Motor neuron (in vitro differentiated cells): ENCODE results near the gene METTL26. TPM values are rescaled to one million over a fixed set of nuclear protein-coding genes. Genes with fewer than 3 reads are reported as not detected.
A peak's percentile ranks its signal among the peaks of the same experiment; 100 is the strongest.

Experiments
- ATAC-seq, 8 experiments: fragments of 200-7000 bp; cut with Tn5 transposase; replicated peaks in 6 of 8; 2 replicates each; pipeline ENCODE4 v1.8.0; 2021; ENCODE audit warnings: mild to moderate bottlenecking in 8 of 8, moderate library complexity in 8 of 8
- H3K27ac ChIP-seq, 2 donors: fragments of 250-450 bp; sonication (Bioruptor Pico); 2 replicates each; pipeline ENCODE4 v1.9.0; 2021; ENCODE audit warnings: antibody characterized with exemption in 2 of 2, mild to moderate bottlenecking in 2 of 2, moderate library complexity in 1 of 2
- H3K4me1 ChIP-seq, 2 donors: fragments of 250-450 bp; sonication (Bioruptor Pico); replicated peaks in 1 of 2; 2 replicates each; pipeline ENCODE4 v1.6.1; 2021; ENCODE audit warnings: antibody characterized with exemption in 2 of 2, mild to moderate bottlenecking in 2 of 2, moderate library complexity in 1 of 2
- H3K4me3 ChIP-seq, 5 donors: fragments of 250-450 bp; sonication (Bioruptor Pico); 2 replicates each; pipeline ENCODE4 v1.9.0; 2021; ENCODE audit warnings: antibody characterized with exemption in 5 of 5, mild to moderate bottlenecking in 5 of 5, moderate library complexity in 4 of 5
- WGBS, 10 experiments: fragments of 450-650 bp; shearing (Covaris generic); methylation state at CpG; one replicate each; pipeline ENCODE4 v1.0.0; 2022; 5-methylcytosine and 5-hydroxymethylcytosine counted together
- in situ Hi-C, 9 experiments: fragments of 400-800 bp; cut with MboI; loops; one replicate each; pipeline ENCODE4 v1.15.0; 2021; ENCODE audit warnings: low sequenced_read_pairs in 9 of 9, low pct_unique_long_range_greater_than_20kb in 2 of 9; ENCODE audit not compliant: unreplicated experiment in 9 of 9
- total RNA-seq, 8 experiments: library from RNA; unstranded; fragments of 300-600 nt; gene quantifications; 2 replicates each; pipeline versions ENCODE4 v1.2.3 to v1.2.4, GENCODE V29; 2022

The METTL26 gene
- total RNA-seq, 8 experiments from 2014 or later = 52.5 to 97.9 (median 66.7) TPM

DNA sequence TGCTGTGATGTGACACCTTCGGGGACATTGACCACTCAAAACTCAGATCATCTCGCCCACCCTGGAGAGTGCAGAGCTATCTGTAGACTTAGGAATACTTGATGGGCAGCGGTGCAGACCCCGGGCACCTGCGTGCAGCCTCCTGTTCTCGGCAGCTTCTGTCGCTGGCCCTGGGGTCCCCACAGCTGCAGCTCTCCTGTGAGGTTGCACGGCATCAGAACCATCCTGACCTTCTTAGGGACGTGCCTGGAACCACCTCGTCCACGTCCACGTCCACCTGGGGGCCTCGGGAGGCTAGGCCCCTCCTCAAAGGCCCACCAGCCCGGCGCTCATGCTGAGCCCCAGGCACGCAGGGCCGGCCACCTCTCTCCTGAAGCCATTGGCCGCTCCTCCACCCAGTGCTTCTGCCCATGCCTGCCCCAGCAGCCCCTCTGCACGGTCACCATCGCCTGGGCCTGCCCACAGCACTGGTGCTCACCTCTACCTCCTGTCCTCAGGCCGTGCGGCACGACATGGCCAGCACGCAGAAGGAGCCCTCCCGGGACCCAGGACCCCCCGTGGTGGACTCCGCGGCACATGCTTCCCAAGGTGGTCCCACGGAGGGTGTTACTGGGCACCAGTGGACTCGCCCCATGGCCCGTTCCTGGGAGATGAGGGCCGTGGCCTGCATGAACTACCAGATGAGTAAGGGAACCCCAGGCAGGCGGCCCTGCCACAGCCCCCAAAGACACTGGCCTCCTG, 7.6 kb downstream of the METTL26 start:
- Histone ChIP-seq H3K4me3 (no peak overlapping the region), H3K4me1 (peaks cover 30 to 45% of the 10 kb centered on the region in 2 donors), H3K27ac (peak overlapping the region; percentile 34 to 79)
- in situ Hi-C loops = no loop called here
- 94 to 100% (median 94%) methylated on average over 2 to 12 of the region's 33 CpGs; no CpG with 5 or more reads in 7 of the 10 experiments for WGBS, 10 experiments
- no peak for ATAC-seq

DNA sequence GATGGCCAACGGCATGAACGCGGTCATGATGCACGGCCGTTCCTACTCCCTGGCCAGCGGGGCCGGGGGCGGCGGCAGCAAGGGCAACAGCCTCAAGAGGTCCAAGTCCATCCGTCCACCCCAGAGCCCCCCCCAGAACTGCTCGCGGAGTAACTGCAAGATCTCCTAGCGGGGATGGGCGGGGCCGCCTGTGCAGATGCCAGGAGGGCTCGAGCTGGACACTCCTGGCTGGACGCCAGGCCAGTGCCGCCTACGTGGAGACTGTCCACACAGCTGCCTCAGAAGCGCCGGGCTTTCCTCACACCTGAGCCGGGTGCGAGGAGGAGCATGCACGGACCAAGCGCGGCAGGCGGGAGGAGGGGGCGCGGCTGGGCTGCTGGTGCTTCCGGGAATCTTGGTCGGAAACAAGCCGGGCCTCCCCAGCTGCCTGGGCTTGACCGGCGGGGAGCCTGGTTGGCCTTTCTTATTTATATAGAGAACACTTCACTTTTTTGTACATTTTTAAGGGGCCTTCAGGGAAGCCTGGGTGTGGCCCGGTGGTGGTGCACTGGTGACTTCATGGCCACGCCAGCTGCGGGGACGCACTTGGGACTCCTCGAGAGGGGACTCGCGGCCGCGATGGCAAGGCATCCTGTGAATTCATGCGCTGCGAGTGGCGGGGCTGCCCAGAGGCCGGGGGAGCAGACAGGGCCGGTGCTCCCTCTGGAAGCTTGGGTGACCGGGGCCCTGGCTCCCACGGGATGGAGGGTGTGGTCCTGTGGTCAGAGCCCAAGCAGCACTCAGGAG, 8.5 kb downstream of the METTL26 start:
- Histone ChIP-seq H3K4me3 (no peak overlapping the region), H3K4me1 (peaks cover 36 to 54% of the 10 kb centered on the region in 2 donors), H3K27ac (no peak overlapping the region)
- WGBS, 10 experiments = 76 to 90% (median 83%) methylated on average over 2 to 20 of the region's 50 CpGs; no CpG with 5 or more reads in 4 of the 10 experiments
- peak in 2 of 8 experiments; percentile 2 to 14 for ATAC-seq
- in situ Hi-C loops = no loop called here

DNA sequence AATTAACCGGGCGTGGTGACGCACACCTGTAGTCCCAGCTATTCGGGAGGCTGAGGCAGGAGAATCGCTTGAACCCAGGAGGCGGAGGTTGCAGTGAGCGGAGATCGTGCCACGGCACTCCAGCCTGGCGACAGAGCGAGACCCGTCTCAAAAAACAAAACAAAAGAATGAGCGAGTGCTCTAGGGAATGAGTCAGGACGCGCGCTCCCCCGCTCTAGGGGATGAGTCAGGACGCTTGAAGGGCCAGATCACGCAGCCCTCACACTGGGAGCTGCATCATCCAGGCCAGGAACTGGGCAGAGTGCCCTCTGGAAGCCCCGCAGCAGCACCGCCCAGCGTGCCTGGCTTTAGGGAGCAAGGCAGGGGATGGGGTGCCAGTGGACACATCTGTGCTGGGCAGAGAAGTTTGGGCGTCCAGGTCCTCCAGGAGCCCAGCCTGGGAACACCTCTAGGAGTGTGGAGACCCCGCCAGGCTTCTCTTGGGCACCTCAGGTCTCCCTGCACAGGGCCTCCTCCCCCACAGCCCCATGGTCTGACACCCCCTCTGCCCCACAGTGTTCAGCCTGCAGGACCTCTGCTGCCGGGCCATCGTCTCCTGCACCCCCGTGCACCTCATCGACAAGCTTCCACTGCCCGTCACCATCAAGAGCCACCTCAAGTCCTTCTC, 9.2 kb downstream of the METTL26 start:
- no peak overlapping the region for H3K27ac ChIP-seq
- in situ Hi-C loops = no loop called here
- 55 to 100% (median 98%) methylated on average over 1 to 5 of the region's 29 CpGs; no CpG with 5 or more reads in 4 of the 10 experiments for WGBS, 10 experiments

DNA sequence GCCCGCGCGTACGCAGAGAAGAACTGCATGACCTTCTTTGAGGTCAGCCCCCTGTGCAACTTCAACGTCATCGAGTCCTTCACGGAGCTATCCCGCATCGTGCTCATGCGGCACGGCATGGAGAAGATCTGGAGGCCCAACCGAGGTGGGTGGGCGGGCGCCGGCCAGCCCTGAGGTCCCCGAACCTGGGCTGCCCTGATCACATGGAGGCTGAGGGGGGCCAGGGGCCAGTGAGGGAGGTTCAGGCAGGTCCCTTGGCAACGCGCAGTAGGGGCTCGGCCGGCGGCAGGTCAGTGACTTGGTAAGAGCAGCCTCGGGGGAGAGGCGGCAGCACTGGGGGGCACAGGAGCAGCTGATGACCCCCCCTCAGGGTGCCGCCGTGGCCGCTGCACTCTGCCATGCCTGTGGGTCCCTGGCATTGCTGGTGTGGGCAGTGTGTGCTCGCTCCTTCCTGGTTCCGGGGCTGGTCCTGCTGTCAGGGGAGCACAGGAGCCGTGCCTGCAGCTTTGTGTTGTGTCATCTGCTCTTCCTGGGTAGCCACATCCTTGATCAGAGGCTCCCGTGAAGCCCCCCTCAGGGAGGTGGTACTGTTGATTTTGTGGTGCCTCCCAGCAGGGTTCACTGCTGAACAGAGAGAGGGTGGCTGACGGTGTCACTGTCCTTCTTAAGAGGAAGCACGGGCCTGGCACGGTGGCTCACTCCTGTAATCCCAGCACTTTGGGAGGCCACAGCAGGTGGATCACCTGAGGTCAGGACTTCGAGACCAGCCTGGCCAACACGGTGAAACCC, 9.9 kb downstream of the METTL26 start:
- ATAC-seq = no peak
- Histone ChIP-seq H3K27ac (no peak overlapping the region), H3K4me3 (no peak overlapping the region), H3K4me1 (peaks cover 38 to 66% of the 10 kb centered on the region in 2 donors)
- 96 to 100% (median 99%) methylated on average over 1 to 14 of the region's 35 CpGs; no CpG with 5 or more reads in 5 of the 10 experiments for WGBS, 10 experiments
- in situ Hi-C loops = no loop called here

More for the DNA sequence above, 9.2 kb downstream of the METTL26 start:
- Histone ChIP-seq H3K4me3 (no peak overlapping the region), H3K4me1 (peaks cover 40 to 61% of the 10 kb centered on the region in 2 donors)
- ATAC-seq = peak in 2 of 8 experiments; percentile 44 to 87

DNA sequence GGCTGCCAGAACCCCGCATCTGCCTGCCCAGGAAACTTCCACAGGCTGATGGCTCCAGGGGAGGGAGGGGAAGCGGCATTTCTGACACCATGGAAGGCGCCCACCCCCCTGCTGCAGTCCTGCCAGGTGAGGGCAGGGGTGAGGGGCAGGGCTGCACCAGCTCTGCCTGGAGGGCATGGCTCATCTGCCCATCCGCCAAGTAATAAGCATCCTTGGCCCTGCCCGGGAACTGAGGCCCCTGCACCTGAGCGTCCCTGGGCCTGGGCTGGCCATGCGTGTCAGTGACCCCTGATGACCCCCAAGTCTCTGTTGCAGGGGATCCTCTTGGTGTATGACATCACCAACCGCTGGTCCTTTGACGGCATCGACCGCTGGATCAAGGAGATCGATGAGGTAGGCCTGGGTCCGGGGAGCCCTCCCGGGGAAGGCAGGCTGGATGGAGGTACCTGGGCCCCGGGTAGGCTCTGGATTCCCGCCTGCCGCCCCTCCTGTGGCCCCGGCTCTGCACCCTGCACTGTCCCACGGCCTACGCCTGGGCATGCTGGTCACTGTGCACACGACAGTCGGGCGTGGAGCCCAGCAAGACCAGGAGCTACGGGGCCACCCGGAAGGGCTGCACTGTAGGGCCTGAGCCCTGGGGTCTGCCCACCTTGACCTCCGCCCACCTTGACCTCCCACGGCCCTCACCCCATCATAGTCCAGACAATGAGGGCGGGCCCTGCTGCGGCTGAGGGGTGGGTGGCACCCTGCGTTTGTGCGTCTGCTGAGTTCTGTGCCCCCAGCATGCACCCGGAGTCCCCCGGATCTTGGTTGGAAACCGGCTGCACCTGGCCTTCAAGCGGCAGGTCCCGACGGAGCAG, 10.8 kb downstream of the METTL26 start:
- 93 to 100% (median 96%) methylated on average over 3 to 10 of the region's 37 CpGs; no CpG with 5 or more reads in 6 of the 10 experiments for WGBS, 10 experiments
- in situ Hi-C loops = no loop called here
- H3K4me3 ChIP-seq = no peak overlapping the region

DNA sequence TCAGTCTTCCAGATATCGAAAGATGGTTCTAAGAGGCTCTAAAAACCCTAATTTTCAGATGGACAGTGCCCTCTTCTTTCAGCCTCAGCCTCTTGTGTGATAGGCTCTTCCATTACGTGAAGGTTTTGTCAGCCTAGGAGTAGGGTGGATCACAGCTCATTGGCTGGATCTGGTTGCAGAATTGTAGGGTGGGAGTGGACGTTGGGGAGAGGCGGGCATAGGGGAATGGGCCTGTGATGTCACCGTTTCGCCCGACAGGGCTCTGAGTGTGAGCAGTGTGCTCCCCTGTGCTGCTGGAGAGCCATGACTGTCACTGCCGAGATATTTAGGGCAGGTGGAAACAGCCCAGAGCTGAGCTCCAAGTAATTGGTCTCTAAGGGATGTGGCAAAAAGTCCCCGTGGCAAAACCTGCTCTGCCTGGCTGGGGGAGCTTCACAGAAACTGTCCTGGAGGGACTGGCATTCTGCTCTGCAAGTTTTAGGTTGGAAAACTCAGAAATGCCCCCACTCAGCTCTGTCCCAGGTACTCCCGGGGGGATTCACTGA, 11.5 kb downstream of the METTL26 start:
- 72 to 100% (median 83%) methylated on average over 1 to 6 of the region's 10 CpGs; no CpG with 5 or more reads in 5 of the 10 experiments for WGBS, 10 experiments
- Histone ChIP-seq H3K4me1 (peaks cover 22 to 55% of the 10 kb centered on the region in 2 donors), H3K4me3 (no peak overlapping the region), H3K27ac (peak overlapping the region in 1 of 2 donors; percentile 38)
- in situ Hi-C loops = no loop called here
- ATAC-seq = peak in 4 of 8 experiments; percentile 34 to 40 (median 36)

More for the DNA sequence above, 10.8 kb downstream of the METTL26 start:
- Histone ChIP-seq H3K27ac (no peak overlapping the region), H3K4me1 (peaks cover 29 to 63% of the 10 kb centered on the region in 2 donors)
- no peak for ATAC-seq

DNA sequence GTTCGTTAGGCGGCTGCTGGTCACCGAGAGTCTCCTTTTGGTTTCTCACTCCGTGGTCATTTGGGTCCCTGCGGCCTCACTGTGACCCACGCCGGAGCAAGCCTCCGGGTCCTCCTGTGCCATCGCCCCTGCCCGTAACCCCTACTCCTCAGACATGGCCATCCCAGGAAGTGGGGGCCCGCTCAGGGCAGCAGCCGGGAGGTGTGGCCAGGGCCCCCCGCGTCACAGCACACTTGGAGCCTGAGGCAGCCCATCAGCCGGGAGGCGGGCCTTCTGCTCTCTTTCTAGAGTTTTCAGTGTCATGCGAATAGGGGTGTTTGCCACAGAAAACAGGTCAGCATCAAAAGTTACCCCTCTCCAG, 13.2 kb downstream of the METTL26 start:
- in situ Hi-C loops = no loop called here
- Histone ChIP-seq H3K4me1 (peaks cover 14 to 45% of the 10 kb centered on the region in 2 donors), H3K4me3 (no peak overlapping the region), H3K27ac (peak overlapping the region; percentile 14 to 80)
- 60 to 97% (median 86%) methylated on average over 2 to 11 of the region's 17 CpGs; no CpG with 5 or more reads in 4 of the 10 experiments for WGBS, 10 experiments
- peak in 2 of 8 experiments; percentile 16 to 23 for ATAC-seq

DNA sequence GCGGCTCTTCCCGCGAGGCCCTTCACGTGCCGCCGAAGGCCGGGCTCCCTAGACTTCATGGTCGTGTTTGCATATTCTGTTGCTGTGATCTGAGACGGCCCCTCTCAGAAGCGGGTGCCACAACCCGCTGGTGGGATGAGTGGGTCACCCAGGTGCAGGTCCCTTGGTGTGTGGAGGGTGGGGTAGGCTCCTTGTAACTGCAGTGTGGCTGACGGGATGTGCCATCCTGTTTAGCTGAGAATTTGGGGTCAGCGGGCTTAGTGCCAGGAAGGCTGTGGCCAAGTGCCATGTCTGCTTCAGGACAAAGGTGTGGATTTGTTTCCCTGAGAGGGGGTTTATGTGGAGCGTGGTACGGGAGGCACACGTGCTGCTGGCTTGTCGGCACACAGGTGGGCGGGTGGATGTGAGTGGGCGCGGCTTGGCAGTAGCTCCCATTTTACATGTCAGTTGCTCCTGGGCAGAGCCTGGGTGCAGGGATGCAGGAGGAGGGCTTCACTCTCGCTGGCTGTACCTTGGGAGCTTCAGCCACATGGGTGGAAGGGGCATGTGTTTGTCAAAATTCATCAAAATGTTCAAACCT, 14.5 kb downstream of the METTL26 start:
- ATAC-seq = peak in 1 of 8 experiments; percentile 32
- Histone ChIP-seq H3K4me1 (peaks cover 14 to 45% of the 10 kb centered on the region in 2 donors), H3K27ac (peak overlapping the region in 1 of 2 donors; percentile 80), H3K4me3 (no peak overlapping the region)
- in situ Hi-C loops = no loop called here
- 60 to 100% (median 96%) methylated on average over 1 to 8 of the region's 21 CpGs; no CpG with 5 or more reads in 3 of the 10 experiments for WGBS, 10 experiments

DNA sequence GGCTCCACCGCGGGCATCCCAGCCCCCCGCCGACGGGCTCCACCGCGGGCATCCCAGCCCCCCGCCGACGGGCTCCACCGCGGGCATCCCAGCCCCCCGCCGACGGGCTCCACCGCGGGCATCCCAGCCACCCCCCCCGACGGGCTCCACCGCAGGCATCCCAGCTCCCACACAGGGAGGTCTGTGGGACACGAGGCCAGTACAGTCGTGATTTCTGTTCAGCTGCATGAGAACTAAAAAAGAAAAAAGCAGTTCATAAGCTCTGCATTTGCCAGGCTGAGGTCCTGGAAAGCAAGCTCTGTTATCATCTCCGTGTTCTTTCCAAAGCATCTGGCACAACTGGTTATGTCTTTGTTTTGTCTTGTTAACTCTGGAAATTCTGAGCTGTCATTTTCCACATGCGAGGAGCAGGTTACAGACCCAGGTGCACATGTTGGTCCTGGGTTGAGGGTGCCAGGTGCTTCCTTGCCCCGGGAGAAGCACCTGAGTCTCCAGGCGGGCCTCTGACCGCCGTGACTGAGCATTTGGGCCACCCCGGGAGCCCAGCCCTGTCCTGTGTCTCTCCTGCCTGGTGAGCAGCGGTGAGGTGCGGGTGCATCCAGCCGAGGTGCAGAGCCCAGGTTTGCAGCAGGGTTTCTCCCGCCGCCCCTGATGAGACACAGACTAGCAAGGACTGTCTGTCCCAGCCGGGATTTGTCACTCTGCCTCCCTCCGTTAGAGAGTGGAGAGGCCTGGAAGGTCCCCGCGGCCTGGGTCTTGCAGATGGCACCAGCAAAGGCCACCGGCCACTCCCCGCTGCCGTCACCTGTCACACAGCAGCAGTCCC, 15.2 kb downstream of the METTL26 start:
- H3K27ac ChIP-seq = peak overlapping the region in 1 of 2 donors; percentile 80
- ATAC-seq = peak in 2 of 8 experiments; percentile 8 to 18
- H3K4me1 ChIP-seq = peaks cover 14 to 45% of the 10 kb centered on the region in 2 donors
- H3K4me3 ChIP-seq = no peak overlapping the region
- in situ Hi-C loops = no loop called here
- 70 to 86% (median 84%) methylated on average over 2 to 10 of the region's 41 CpGs; no CpG with 5 or more reads in 5 of the 10 experiments for WGBS, 10 experiments

DNA sequence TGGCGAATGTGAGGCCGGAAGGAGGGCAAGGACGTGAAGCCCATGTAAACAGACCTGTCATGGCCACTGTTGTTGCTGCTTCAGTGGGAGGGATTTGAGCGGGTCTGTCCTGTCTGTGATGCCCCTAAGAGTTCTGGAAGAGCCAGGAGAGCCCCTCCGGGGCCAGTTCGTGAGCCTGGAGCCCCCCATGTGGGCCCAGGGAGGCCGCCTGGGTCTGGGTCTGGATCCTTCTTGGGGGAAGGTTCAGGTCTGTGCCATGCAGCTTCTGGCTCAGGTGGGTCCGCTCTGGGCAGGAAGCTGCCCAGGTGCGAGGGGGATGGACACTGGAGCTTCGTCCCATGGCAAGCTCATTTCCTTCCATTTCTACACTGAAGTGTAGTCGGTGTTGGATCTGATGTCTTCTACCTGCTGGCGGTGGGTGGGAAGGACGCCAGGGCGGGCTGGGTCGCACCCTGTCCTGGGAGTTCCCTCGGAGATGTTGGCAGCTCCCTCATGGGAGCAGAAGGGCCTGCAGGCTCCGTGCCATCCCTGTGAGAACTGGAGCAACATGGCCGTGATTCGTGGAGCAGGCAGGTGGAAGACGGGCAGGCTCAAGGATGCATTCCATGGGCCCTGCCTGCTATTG, 16.5 kb downstream of the METTL26 start:
- Histone ChIP-seq H3K27ac (no peak overlapping the region), H3K4me3 (no peak overlapping the region), H3K4me1 (peaks cover 14 to 39% of the 10 kb centered on the region in 2 donors)
- in situ Hi-C loops = no loop called here
- no peak for ATAC-seq
- WGBS, 10 experiments = 60 to 100% (median 87%) methylated on average over 1 to 10 of the region's 20 CpGs; no CpG with 5 or more reads in 3 of the 10 experiments
